Naive thymus-derived CD4-positive, alpha-beta T cell (primary cell): Measurements from ENCODE around the gene ZNF853. TPM values are rescaled to one million over a fixed set of nuclear protein-coding genes. Genes with fewer than 3 reads are reported as not detected.

Source experiments
- ATAC-seq: fragments of 150-1000 bp; cut with Tn5 transposase; 2 replicates; pipeline ENCODE4 v1.10.0; 2021; ENCODE audit warnings: mild to moderate bottlenecking, moderate library complexity
- CTCF ChIA-PET: fragments of 350-600 bp; sonication (Branson Sonifier 250); formaldehyde crosslinking; loops from one replicate; lab custom pipeline; 2021; ENCODE audit warnings: antibody characterized with exemption; lab: Charles Lee
- POLR2A ChIA-PET: fragments of 350-600 bp; sonication (Branson Sonifier 250); formaldehyde crosslinking; loops from one replicate; lab custom pipeline; 2021; ENCODE audit warnings: antibody characterized with exemption, inconsistent platforms; lab: Charles Lee
- DNase-seq, 9 donors: peaks; one replicate each; pipeline versions ENCODE4 v3.0.0 to v3.0.0-alpha.2; 2020 to 2022; ENCODE audit warnings: mixed read lengths in 1 of 9
- H3K27ac ChIP-seq: one replicate; pipeline ENCODE4 v1.7.0; 2013; ENCODE audit warnings: mild to moderate bottlenecking, low read depth, low read length, moderate library complexity
- H3K27me3 ChIP-seq, 2 donors: one replicate each; pipeline ENCODE4 v1.7.0; 2013; ENCODE audit warnings: low read length in 2 of 2, mild to moderate bottlenecking in 2 of 2, moderate library complexity in 2 of 2; ENCODE audit not compliant: control insufficient read depth in 2 of 2, insufficient read depth in 2 of 2
- H3K36me3 ChIP-seq, 3 experiments: 1 replicate in 2 of 3; 2 replicates in 1 of 3; pipeline ENCODE4 v1.7.0; 2013; ENCODE audit warnings: low read length in 3 of 3, mild to moderate bottlenecking in 3 of 3, moderate library complexity in 1 of 3; ENCODE audit not compliant: insufficient read depth in 3 of 3, control insufficient read depth in 2 of 3
- H3K4me1 ChIP-seq, 2 donors: one replicate each; pipeline ENCODE4 v1.7.0; 2013; ENCODE audit warnings: low read length in 2 of 2, mild to moderate bottlenecking in 2 of 2, moderate library complexity in 1 of 2; ENCODE audit not compliant: control insufficient read depth in 2 of 2, insufficient read depth in 2 of 2
- H3K4me3 ChIP-seq: 2 replicates; pipeline ENCODE4 v1.7.0; 2013; ENCODE audit warnings: mild to moderate bottlenecking, low read length
- H3K9me3 ChIP-seq, 3 experiments: 1 replicate in 2 of 3; 2 replicates in 1 of 3; pipeline ENCODE4 v1.7.0; 2013; ENCODE audit warnings: low read length in 3 of 3; ENCODE audit not compliant: control insufficient read depth in 2 of 3
- H3K27ac Mint-ChIP-seq, 9 donors: one replicate each; pipeline ENCODE4 v1.8.0; 2020 to 2022; ENCODE audit warnings: mixed read lengths in 9 of 9, mild to moderate bottlenecking in 8 of 9, moderate library complexity in 5 of 9, inconsistent platforms in 2 of 9
- H3K27me3 Mint-ChIP-seq, 5 donors: one replicate each; pipeline ENCODE4 v1.8.0; 2021 to 2022; ENCODE audit warnings: mixed read lengths in 5 of 5, mild to moderate bottlenecking in 1 of 5
- H3K36me3 Mint-ChIP-seq, 5 donors: one replicate each; pipeline ENCODE4 v1.8.0; 2020 to 2022; ENCODE audit warnings: mixed read lengths in 5 of 5, mild to moderate bottlenecking in 3 of 5, inconsistent platforms in 1 of 5
- H3K4me1 Mint-ChIP-seq, 7 donors: one replicate each; pipeline ENCODE4 v1.8.0; 2020 to 2022; ENCODE audit warnings: mixed read lengths in 7 of 7, mild to moderate bottlenecking in 3 of 7, inconsistent platforms in 1 of 7
- H3K4me3 Mint-ChIP-seq, 10 donors: one replicate each; pipeline ENCODE4 v1.8.0; 2020 to 2022; ENCODE audit warnings: mild to moderate bottlenecking in 10 of 10, mixed read lengths in 10 of 10, moderate library complexity in 6 of 10, inconsistent platforms in 2 of 10
- H3K9me3 Mint-ChIP-seq, 11 donors: one replicate each; pipeline ENCODE4 v1.8.0; 2020 to 2022; ENCODE audit warnings: mixed read lengths in 11 of 11, mild to moderate bottlenecking in 4 of 11, inconsistent platforms in 1 of 11, moderate library complexity in 1 of 11
- intact Hi-C, 2 donors: fragments of 100-400 bp; cut with micrococcal nuclease; formaldehyde crosslinking; loops; one replicate each; pipeline ENCODE4 v1.15.1; 2023
- polyA plus RNA-seq, 2 donors: library from polyadenylated mRNA; unstranded; fragments of 300-500 nt; fragmentation: Illumina TruSeq; gene quantifications; one replicate each; pipeline ENCODE4 v1.2.3, GENCODE V29; 2021
- total RNA-seq, 6 experiments: library from RNA in 5 of 6; stranded (reverse) in 5 of 6; gene quantifications; 1 replicate in 5 of 6; 2 replicates in 1 of 6; pipeline ENCODE4 v1.2.3 and lab custom pipeline; 2021 to 2026

The ZNF853 gene
- total and polyA plus RNA-seq, 7 experiments from 2014 or later: 0.15 to 5.3 (median 3.2) TPM

GRCh38 chr7:6648066-6648814 lies 32.8 kb downstream of the ZNF853 start:
- no peak overlapping the region for H3K27ac Mint-ChIP-seq
- H3K4me1 Mint-ChIP-seq: no peaks in the 10 kb centered on the region
- peaks cover 0 to 13% (median 6%) of the 10 kb centered on the region in 11 donors for H3K9me3 Mint-ChIP-seq
- H3K36me3 Mint-ChIP-seq: peaks cover 9 to 72% (median 29%) of the 10 kb centered on the region in 5 donors
- DNase-seq (no peak), ATAC-seq (no peak)
- POLR2A ChIA-PET: no interaction called here
- Histone ChIP-seq H3K4me3 (no peak overlapping the region), H3K36me3 (peaks cover 0 to 91% (median 23%) of the 10 kb centered on the region in 3 experiments), H3K9me3 (peaks cover 0 to 19% (median 5%) of the 10 kb centered on the region in 3 experiments), H3K27me3 (no peaks in the 10 kb centered on the region), H3K4me1 (no peaks in the 10 kb centered on the region), H3K27ac (no peak overlapping the region)
- no peak overlapping the region for H3K4me3 Mint-ChIP-seq
- intact Hi-C loops: no loop called here
- CTCF ChIA-PET: no interaction called here
- H3K27me3 Mint-ChIP-seq: no peaks in the 10 kb centered on the region

GRCh38 chr7:6648815-6649104 lies 33.4 kb downstream of the ZNF853 start:
- peaks cover 0 to 19% (median 5%) of the 10 kb centered on the region in 3 experiments for H3K9me3 ChIP-seq
- no peak overlapping the region for H3K27ac ChIP-seq
- H3K4me1 ChIP-seq: no peaks in the 10 kb centered on the region
- peaks cover 0 to 13% (median 6%) of the 10 kb centered on the region in 11 donors for H3K9me3 Mint-ChIP-seq
- no peaks in the 10 kb centered on the region for H3K4me1 Mint-ChIP-seq
- POLR2A ChIA-PET: no interaction called here
- peak overlapping the region in 1 of 9 donors; percentile 67 for H3K27ac Mint-ChIP-seq
- no peaks in the 10 kb centered on the region for H3K27me3 Mint-ChIP-seq
- H3K36me3 ChIP-seq: peaks cover 0 to 85% (median 18%) of the 10 kb centered on the region in 3 experiments
- no peak for ATAC-seq
- peaks cover 9 to 67% (median 29%) of the 10 kb centered on the region in 5 donors for H3K36me3 Mint-ChIP-seq
- no peak overlapping the region for H3K4me3 Mint-ChIP-seq
- CTCF ChIA-PET: no interaction called here
- DNase-seq: no peak
- intact Hi-C loops: no loop called here
- no peak overlapping the region for H3K4me3 ChIP-seq
- H3K27me3 ChIP-seq: no peaks in the 10 kb centered on the region

- no peak overlapping the region for H3K27ac ChIP-seq
Observed at GRCh38 chr7:6649241-6649961, 34.0 kb downstream of the ZNF853 start.

GRCh38 chr7:6650086-6650485 lies 34.7 kb downstream of the ZNF853 start:
- Histone ChIP-seq H3K9me3 (peaks cover 0 to 19% (median 5%) of the 10 kb centered on the region in 3 experiments), H3K4me3 (no peak overlapping the region), H3K36me3 (peaks cover 0 to 78% (median 15%) of the 10 kb centered on the region in 3 experiments), H3K4me1 (no peaks in the 10 kb centered on the region), H3K27me3 (no peaks in the 10 kb centered on the region), H3K27ac (no peak overlapping the region)
- H3K27ac Mint-ChIP-seq: peak overlapping the region in 2 of 9 donors; percentile 16 to 19
- DNase-seq: no peak
- no peak overlapping the region for H3K4me3 Mint-ChIP-seq
- H3K4me1 Mint-ChIP-seq: no peaks in the 10 kb centered on the region
- ATAC-seq: no peak
- H3K36me3 Mint-ChIP-seq: peaks cover 9 to 63% (median 32%) of the 10 kb centered on the region in 5 donors
- intact Hi-C loops: no loop called here
- H3K9me3 Mint-ChIP-seq: peaks cover 0 to 13% (median 6%) of the 10 kb centered on the region in 11 donors
- H3K27me3 Mint-ChIP-seq: no peaks in the 10 kb centered on the region
- ChIA-PET POLR2A (no interaction called here), CTCF (interaction anchor here (0.6 kb wide), 1 partner anchor 133 kb away, joined by 3 read pairs; no protein-coding TSS in a partner anchor)

More at GRCh38 chr7:6649241-6649961, 34.0 kb downstream of the ZNF853 start:
- Mint-ChIP-seq H3K4me3 (no peak overlapping the region), H3K27ac (no peak overlapping the region), H3K36me3 (peaks cover 9 to 65% (median 29%) of the 10 kb centered on the region in 5 donors), H3K4me1 (no peaks in the 10 kb centered on the region), H3K27me3 (no peaks in the 10 kb centered on the region), H3K9me3 (peaks cover 0 to 13% (median 6%) of the 10 kb centered on the region in 11 donors)
- intact Hi-C loops: no loop called here
- DNase-seq (no peak), ATAC-seq (no peak)
- CTCF ChIA-PET: interaction anchor here (0.6 kb wide), 1 partner anchor 132 kb away, joined by 3 read pairs; no protein-coding TSS in a partner anchor
- no peaks in the 10 kb centered on the region for H3K4me1 ChIP-seq
- H3K36me3 ChIP-seq: peaks cover 0 to 79% (median 15%) of the 10 kb centered on the region in 3 experiments
- peaks cover 0 to 19% (median 5%) of the 10 kb centered on the region in 3 experiments for H3K9me3 ChIP-seq
- H3K4me3 ChIP-seq: no peak overlapping the region
- POLR2A ChIA-PET: no interaction called here
- no peaks in the 10 kb centered on the region for H3K27me3 ChIP-seq

GRCh38 chr7:6650521-6651011 lies 35.2 kb downstream of the ZNF853 start:
- no peak overlapping the region for H3K4me3 Mint-ChIP-seq
- Histone ChIP-seq H3K4me1 (no peaks in the 10 kb centered on the region), H3K27ac (no peak overlapping the region), H3K9me3 (peaks cover 0 to 19% (median 5%) of the 10 kb centered on the region in 3 experiments), H3K27me3 (no peaks in the 10 kb centered on the region), H3K36me3 (peaks cover 0 to 81% (median 15%) of the 10 kb centered on the region in 3 experiments), H3K4me3 (no peak overlapping the region)
- H3K27ac Mint-ChIP-seq: peak overlapping the region in 2 of 9 donors; percentile 19 to 67
- intact Hi-C loops: no loop called here
- peaks cover 0 to 13% (median 6%) of the 10 kb centered on the region in 11 donors for H3K9me3 Mint-ChIP-seq
- no peaks in the 10 kb centered on the region for H3K4me1 Mint-ChIP-seq
- POLR2A ChIA-PET: no interaction called here
- CTCF ChIA-PET: no interaction called here
- peaks cover 9 to 65% (median 37%) of the 10 kb centered on the region in 5 donors for H3K36me3 Mint-ChIP-seq
- no peak for DNase-seq
- no peak for ATAC-seq
- no peaks in the 10 kb centered on the region for H3K27me3 Mint-ChIP-seq

GRCh38 chr7:6651851-6652445 lies 36.5 kb downstream of the ZNF853 start:
- ATAC-seq (no peak), DNase-seq (no peak)
- H3K9me3 Mint-ChIP-seq: peaks cover 0 to 13% (median 6%) of the 10 kb centered on the region in 11 donors
- H3K4me1 Mint-ChIP-seq: no peaks in the 10 kb centered on the region
- Histone ChIP-seq H3K4me1 (no peaks in the 10 kb centered on the region), H3K4me3 (no peak overlapping the region), H3K9me3 (peaks cover 0 to 19% (median 5%) of the 10 kb centered on the region in 3 experiments), H3K27ac (no peak overlapping the region), H3K36me3 (peaks cover 0 to 71% (median 10%) of the 10 kb centered on the region in 3 experiments), H3K27me3 (no peaks in the 10 kb centered on the region)
- H3K27ac Mint-ChIP-seq: no peak overlapping the region
- intact Hi-C loops: no loop called here
- ChIA-PET CTCF (no interaction called here), POLR2A (no interaction called here)
- H3K27me3 Mint-ChIP-seq: no peaks in the 10 kb centered on the region
- H3K36me3 Mint-ChIP-seq: peaks cover 9 to 56% (median 37%) of the 10 kb centered on the region in 5 donors
- no peak overlapping the region for H3K4me3 Mint-ChIP-seq
